ENCODE measurements around the gene COPG1.

Gene COPG1

DNA sequence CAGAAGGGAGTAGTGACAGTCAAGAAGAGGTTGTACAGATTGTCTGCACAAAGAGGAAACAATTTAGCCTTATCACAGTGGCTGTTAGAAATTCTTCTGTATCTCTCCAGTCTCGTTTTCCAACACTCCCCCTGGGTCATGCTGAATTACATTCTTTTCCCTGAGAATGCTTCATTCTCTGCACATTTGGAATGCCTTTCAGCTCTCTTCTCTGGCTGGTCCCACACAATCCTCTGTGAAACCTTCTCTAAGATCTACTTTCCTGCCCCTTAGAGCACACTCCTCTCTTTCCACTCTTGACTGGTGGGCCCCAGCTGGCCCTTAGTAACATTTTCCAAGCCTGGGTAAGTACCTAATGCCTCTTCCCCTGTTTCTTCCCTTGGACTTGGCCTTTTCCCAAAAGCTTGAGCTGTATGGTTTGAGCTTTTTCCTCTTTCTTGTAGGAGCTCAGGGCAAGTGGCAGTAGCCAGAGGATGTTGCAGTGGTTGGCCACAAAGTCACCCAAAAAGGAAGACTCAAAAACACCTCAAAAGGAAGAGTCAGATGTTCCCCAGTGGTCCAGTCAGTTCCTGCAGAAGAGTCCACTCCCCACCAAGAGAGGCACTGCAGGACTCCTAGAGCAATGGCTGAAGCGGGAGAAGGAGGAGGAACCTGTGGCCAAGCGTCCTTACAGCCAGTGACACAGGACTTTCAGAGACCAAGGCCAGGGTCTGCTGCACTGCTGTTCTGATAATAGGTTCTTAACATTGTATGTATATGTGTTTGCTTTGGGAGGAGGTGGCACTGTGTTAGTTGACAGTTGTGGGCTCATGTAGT lies 54.9 kb downstream of the COPG1 start:
- no peak overlapping the region for H3K4me2 ChIP-seq (ENCODE audit: low read length, poor library complexity, severe bottlenecking)
- peak overlapping the region; percentile 22 for H4K8ac ChIP-seq (ENCODE audit: low read length)
- peak overlapping the region in 1 of 2 experiments; percentile 35 for H3K18ac ChIP-seq (ENCODE audit: low read depth in 1 of 2, low read length in 2 of 2)
- peak overlapping the region; percentile 86 for H3K9ac ChIP-seq (ENCODE audit: low read length)
- H4K91ac ChIP-seq (ENCODE audit: low read length) = no peak overlapping the region
- H3K9me3 ChIP-seq (ENCODE audit: control insufficient read depth, low read length) = no peaks in the 10 kb centered on the region
- peak overlapping the region in 1 of 2 experiments; percentile 46 for H2BK12ac ChIP-seq (ENCODE audit: low read length in 2 of 2)
- peak; percentile 48 for DNase-seq
- no peak overlapping the region for H3K4ac ChIP-seq (ENCODE audit: low read depth in 1 of 2, low read length in 2 of 2)
- peak overlapping the region; percentile 56 for H2BK15ac ChIP-seq (ENCODE audit: low read depth, poor library complexity, severe bottlenecking)
- peak overlapping the region in 1 of 2 experiments; percentile 66 for H3K14ac ChIP-seq (ENCODE audit: low read length in 2 of 2)
- peak overlapping the region; percentile 18 for H3K27ac ChIP-seq (ENCODE audit: low read length, poor library complexity, severe bottlenecking)
- peaks cover 13 to 42% of the 10 kb centered on the region in 2 experiments for H3K36me3 ChIP-seq (ENCODE audit: control insufficient read depth in 1 of 2, insufficient read depth in 2 of 2, low read depth in 1 of 2, low read length in 2 of 2)
- H3K79me1 ChIP-seq (replicated peaks; ENCODE audit: low read length, poor library complexity, severe bottlenecking) = peaks cover 2% of the 10 kb centered on the region
- H2AFZ ChIP-seq (ENCODE audit: low read depth, low read length) = no peak overlapping the region
- H2AK5ac ChIP-seq (ENCODE audit: low read length, severe bottlenecking) = no peak overlapping the region
- H3K27me3 ChIP-seq (ENCODE audit: control insufficient read depth in 1 of 2, insufficient read depth in 1 of 2, low read length in 2 of 2) = no peaks in the 10 kb centered on the region
- H2BK5ac ChIP-seq (ENCODE audit: low read depth, low read length, poor library complexity, severe bottlenecking) = no peak overlapping the region
- H3K23ac ChIP-seq (ENCODE audit: low read length in 2 of 2) = peak overlapping the region in 1 of 2 experiments; percentile 54
- H2BK120ac ChIP-seq (ENCODE audit: low read depth, low read length) = no peak overlapping the region
- H3K4me3 ChIP-seq (ENCODE audit: insufficient read depth in 1 of 2, low read depth in 1 of 2, low read length in 2 of 2) = no peak overlapping the region
- H3K4me1 ChIP-seq (ENCODE audit: control insufficient read depth, insufficient read depth, low read depth, low read length) = peaks cover 12% of the 10 kb centered on the region
- WGBS = 78% methylated on average over 3 of the region's 3 CpGs

DNA sequence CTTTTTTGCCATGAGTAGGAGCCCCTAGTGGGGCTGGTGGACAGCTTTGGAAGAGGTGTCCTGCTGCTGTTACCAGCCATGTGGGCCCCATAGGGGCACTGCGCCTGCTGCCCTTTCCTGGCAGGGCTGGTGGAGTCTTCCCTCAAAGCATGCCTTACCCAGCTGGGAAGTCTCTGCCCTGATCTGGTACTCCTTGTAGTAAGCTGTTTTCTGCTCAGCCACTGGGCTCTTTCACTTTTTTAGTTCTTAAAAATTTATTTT lies 55.5 kb downstream of the COPG1 start:
- Histone ChIP-seq H3K36me3 (ENCODE audit: control insufficient read depth in 1 of 2, insufficient read depth in 2 of 2, low read depth in 1 of 2, low read length in 2 of 2) (peaks cover 10 to 39% of the 10 kb centered on the region in 2 experiments), H3K23ac (ENCODE audit: low read length in 2 of 2) (no peak overlapping the region)
- DNase-seq = no peak

DNA sequence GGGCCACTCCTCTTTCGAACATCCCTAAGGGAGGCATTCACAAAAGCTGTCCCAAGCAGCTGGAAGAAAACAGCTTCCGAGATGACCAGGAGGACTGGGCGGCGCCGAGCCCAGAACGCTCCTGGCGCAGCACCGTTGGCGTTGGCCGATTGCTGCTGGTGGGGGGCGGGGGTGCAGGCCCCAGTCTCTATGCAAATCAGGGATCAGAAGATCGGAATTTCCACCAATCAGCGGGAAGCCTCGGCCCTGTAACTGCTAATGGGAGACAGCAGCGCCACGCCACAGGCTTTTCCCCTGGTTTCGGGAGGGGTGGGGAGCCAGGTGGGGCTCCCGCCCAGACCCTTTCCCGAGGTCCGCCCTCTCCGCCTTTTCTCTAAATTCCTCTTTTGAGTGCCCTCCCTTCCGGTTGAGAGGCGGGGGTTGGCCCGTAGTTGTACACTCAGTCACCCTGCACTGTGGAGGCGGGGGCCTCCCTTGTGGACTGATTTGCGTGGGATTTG lies 56.2 kb downstream of the COPG1 start:
- Histone ChIP-seq H2BK12ac (ENCODE audit: low read length in 2 of 2) (no peak overlapping the region), H2BK5ac (ENCODE audit: low read depth, low read length, poor library complexity, severe bottlenecking) (no peak overlapping the region), H2BK15ac (ENCODE audit: low read depth, poor library complexity, severe bottlenecking) (peak overlapping the region; percentile 57), H3K4me1 (ENCODE audit: control insufficient read depth, insufficient read depth, low read depth, low read length) (peaks cover 12% of the 10 kb centered on the region), H2AK5ac (ENCODE audit: low read length, severe bottlenecking) (peak overlapping the region; percentile 35), H4K8ac (ENCODE audit: low read length) (peak overlapping the region; percentile 52), H3K27ac (ENCODE audit: low read length, poor library complexity, severe bottlenecking) (peak overlapping the region; percentile 83), H3K27me3 (ENCODE audit: control insufficient read depth in 1 of 2, insufficient read depth in 1 of 2, low read length in 2 of 2) (no peaks in the 10 kb centered on the region), H3K23ac (ENCODE audit: low read length in 2 of 2) (peak overlapping the region in 1 of 2 experiments; percentile 36), H2BK120ac (ENCODE audit: low read depth, low read length) (no peak overlapping the region), H3K18ac (ENCODE audit: low read depth in 1 of 2, low read length in 2 of 2) (peak overlapping the region in 1 of 2 experiments; percentile 11), H3K9me3 (ENCODE audit: control insufficient read depth, low read length) (no peaks in the 10 kb centered on the region), H3K79me1 (replicated peaks; ENCODE audit: low read length, poor library complexity, severe bottlenecking) (no peaks in the 10 kb centered on the region), H3K14ac (ENCODE audit: low read length in 2 of 2) (peak overlapping the region in 1 of 2 experiments; percentile 11), H3K9ac (ENCODE audit: low read length) (peak overlapping the region; percentile 86), H4K91ac (ENCODE audit: low read length) (no peak overlapping the region), H3K36me3 (ENCODE audit: control insufficient read depth in 1 of 2, insufficient read depth in 2 of 2, low read depth in 1 of 2, low read length in 2 of 2) (peaks cover 10 to 34% of the 10 kb centered on the region in 2 experiments), H2AFZ (ENCODE audit: low read depth, low read length) (no peak overlapping the region), H3K4me3 (ENCODE audit: insufficient read depth in 1 of 2, low read depth in 1 of 2, low read length in 2 of 2) (peak overlapping the region in 1 of 2 experiments; percentile 70), H3K4ac (ENCODE audit: low read depth in 1 of 2, low read length in 2 of 2) (peak overlapping the region in 1 of 2 experiments; percentile 35), H3K4me2 (ENCODE audit: low read length, poor library complexity, severe bottlenecking) (peak overlapping the region; percentile 74)
- DNase-seq = peak; percentile 87
- WGBS = 21% methylated on average over 23 of the region's 26 CpGs

More for the DNA sequence above, 55.5 kb downstream of the COPG1 start:
- Histone ChIP-seq H3K14ac (ENCODE audit: low read length in 2 of 2) (peak overlapping the region in 1 of 2 experiments; percentile 66), H2AFZ (ENCODE audit: low read depth, low read length) (no peak overlapping the region), H4K8ac (ENCODE audit: low read length) (no peak overlapping the region), H3K9ac (ENCODE audit: low read length) (peak overlapping the region; percentile 86), H2BK120ac (ENCODE audit: low read depth, low read length) (no peak overlapping the region), H2AK5ac (ENCODE audit: low read length, severe bottlenecking) (peak overlapping the region; percentile 46), H3K4me1 (ENCODE audit: control insufficient read depth, insufficient read depth, low read depth, low read length) (peaks cover 12% of the 10 kb centered on the region), H3K18ac (ENCODE audit: low read depth in 1 of 2, low read length in 2 of 2) (peak overlapping the region in 1 of 2 experiments; percentile 35), H3K79me1 (replicated peaks; ENCODE audit: low read length, poor library complexity, severe bottlenecking) (no peaks in the 10 kb centered on the region), H2BK12ac (ENCODE audit: low read length in 2 of 2) (peak overlapping the region in 1 of 2 experiments; percentile 38), H3K9me3 (ENCODE audit: control insufficient read depth, low read length) (no peaks in the 10 kb centered on the region), H3K27ac (ENCODE audit: low read length, poor library complexity, severe bottlenecking) (peak overlapping the region; percentile 34), H4K91ac (ENCODE audit: low read length) (no peak overlapping the region), H3K4me2 (ENCODE audit: low read length, poor library complexity, severe bottlenecking) (no peak overlapping the region), H3K4ac (ENCODE audit: low read depth in 1 of 2, low read length in 2 of 2) (no peak overlapping the region), H2BK15ac (ENCODE audit: low read depth, poor library complexity, severe bottlenecking) (no peak overlapping the region), H3K27me3 (ENCODE audit: control insufficient read depth in 1 of 2, insufficient read depth in 1 of 2, low read length in 2 of 2) (no peaks in the 10 kb centered on the region), H3K4me3 (ENCODE audit: insufficient read depth in 1 of 2, low read depth in 1 of 2, low read length in 2 of 2) (no peak overlapping the region), H2BK5ac (ENCODE audit: low read depth, low read length, poor library complexity, severe bottlenecking) (no peak overlapping the region)
- 100% methylated on average over 1 of the region's 1 CpG for WGBS

DNA sequence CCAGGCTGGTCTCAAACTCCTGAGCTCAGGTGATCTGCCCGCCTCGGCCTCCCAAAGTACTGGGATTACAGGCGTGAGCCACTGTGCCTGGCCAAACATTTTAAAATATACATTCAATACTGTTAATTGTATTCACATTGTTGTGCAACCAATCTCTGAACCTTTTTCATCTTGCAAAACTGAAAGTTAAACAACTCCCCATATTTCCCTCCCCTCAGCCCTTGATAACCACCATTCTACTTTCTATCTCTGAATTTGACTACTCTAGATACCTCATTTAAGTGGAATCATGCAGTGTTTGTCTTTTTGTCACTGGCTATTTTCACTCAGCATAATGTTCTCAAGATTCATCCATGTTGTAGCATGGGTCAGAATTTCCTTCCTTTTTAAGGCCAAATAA lies 59.2 kb downstream of the COPG1 start:
- Histone ChIP-seq H3K27ac (ENCODE audit: low read length, poor library complexity, severe bottlenecking) (no peak overlapping the region), H2BK15ac (ENCODE audit: low read depth, poor library complexity, severe bottlenecking) (no peak overlapping the region), H3K4ac (ENCODE audit: low read depth in 1 of 2, low read length in 2 of 2) (no peak overlapping the region), H3K79me1 (replicated peaks; ENCODE audit: low read length, poor library complexity, severe bottlenecking) (no peaks in the 10 kb centered on the region), H3K4me3 (ENCODE audit: insufficient read depth in 1 of 2, low read depth in 1 of 2, low read length in 2 of 2) (no peak overlapping the region), H2AFZ (ENCODE audit: low read depth, low read length) (no peak overlapping the region), H2AK5ac (ENCODE audit: low read length, severe bottlenecking) (no peak overlapping the region), H2BK12ac (ENCODE audit: low read length in 2 of 2) (no peak overlapping the region), H3K27me3 (ENCODE audit: control insufficient read depth in 1 of 2, insufficient read depth in 1 of 2, low read length in 2 of 2) (no peaks in the 10 kb centered on the region), H3K36me3 (ENCODE audit: control insufficient read depth in 1 of 2, insufficient read depth in 2 of 2, low read depth in 1 of 2, low read length in 2 of 2) (peaks cover 2 to 12% of the 10 kb centered on the region in 2 experiments), H3K4me1 (ENCODE audit: control insufficient read depth, insufficient read depth, low read depth, low read length) (peaks cover 12% of the 10 kb centered on the region), H3K9ac (ENCODE audit: low read length) (no peak overlapping the region), H3K14ac (ENCODE audit: low read length in 2 of 2) (no peak overlapping the region), H3K18ac (ENCODE audit: low read depth in 1 of 2, low read length in 2 of 2) (no peak overlapping the region), H2BK120ac (ENCODE audit: low read depth, low read length) (no peak overlapping the region), H4K91ac (ENCODE audit: low read length) (no peak overlapping the region), H3K4me2 (ENCODE audit: low read length, poor library complexity, severe bottlenecking) (no peak overlapping the region), H3K9me3 (ENCODE audit: control insufficient read depth, low read length) (no peaks in the 10 kb centered on the region), H2BK5ac (ENCODE audit: low read depth, low read length, poor library complexity, severe bottlenecking) (no peak overlapping the region), H4K8ac (ENCODE audit: low read length) (no peak overlapping the region), H3K23ac (ENCODE audit: low read length in 2 of 2) (no peak overlapping the region)
- no peak for DNase-seq
- WGBS = 100% methylated on average over 2 of the region's 3 CpGs
